GM19438 (cell line): ENCODE measurements around the gene IL1R2.

ENCODE experiments used
- ATAC-seq: cut with Tn5 transposase; IDR thresholded peaks from one replicate; pipeline ENCODE4 v1.9.1; 2021; ENCODE audit warnings: low read depth; ENCODE audit not compliant: unreplicated experiment

The IL1R2 gene

GRCh38 chr2:101991721-101992145, at the start of gene IL1R2:
Gene IL1R2 (plus strand): TSS chr2:101991960. CDS start chr2:102008576, 16,616 bp downstream.
- ATAC-seq = no peak

GRCh38 chr2:101942851-101943250, 48.9 kb upstream of the IL1R2 start:
- no peak for ATAC-seq

- ATAC-seq = no peak
These were observed 45.3 kb upstream of the IL1R2 start for GRCh38 chr2:101946372-101947039.

- ATAC-seq = no peak
These were observed 44.4 kb upstream of the IL1R2 start for GRCh38 chr2:101947374-101947773.

- ATAC-seq = no peak
These were observed 43.1 kb upstream of the IL1R2 start for GRCh38 chr2:101948625-101949155.

GRCh38 chr2:101949304-101949703, 42.5 kb upstream of the IL1R2 start:
- no peak for ATAC-seq

- no peak for ATAC-seq
These were observed 40.5 kb upstream of the IL1R2 start for GRCh38 chr2:101951296-101951695.

- no peak for ATAC-seq
These were observed 39.2 kb upstream of the IL1R2 start for GRCh38 chr2:101952551-101952950.

- ATAC-seq = no peak
These were observed 35.0 kb upstream of the IL1R2 start for GRCh38 chr2:101956465-101957438.

- no peak for ATAC-seq
These were observed 33.7 kb upstream of the IL1R2 start for GRCh38 chr2:101958061-101958460.

- ATAC-seq = no peak
These were observed 30.9 kb upstream of the IL1R2 start for GRCh38 chr2:101960819-101961337.

GRCh38 chr2:101961338-101962191, 30.2 kb upstream of the IL1R2 start:
- ATAC-seq = no peak

- ATAC-seq = no peak
These were observed 29.5 kb upstream of the IL1R2 start for GRCh38 chr2:101962309-101962708.

- ATAC-seq = no peak
These were observed 28.6 kb upstream of the IL1R2 start for GRCh38 chr2:101963198-101963597.

- no peak for ATAC-seq
These were observed 23.8 kb upstream of the IL1R2 start for GRCh38 chr2:101967826-101968513.

- no peak for ATAC-seq
These were observed 22.0 kb upstream of the IL1R2 start for GRCh38 chr2:101969723-101970122.

- no peak for ATAC-seq
These were observed 20.9 kb upstream of the IL1R2 start for GRCh38 chr2:101970901-101971300.

- ATAC-seq = no peak
These were observed 19.9 kb upstream of the IL1R2 start for GRCh38 chr2:101971836-101972235.

GRCh38 chr2:101972621-101973434, 18.9 kb upstream of the IL1R2 start:
- ATAC-seq = no peak
